Measurements from ENCODE around the gene FAM120AOS.

DNA sequence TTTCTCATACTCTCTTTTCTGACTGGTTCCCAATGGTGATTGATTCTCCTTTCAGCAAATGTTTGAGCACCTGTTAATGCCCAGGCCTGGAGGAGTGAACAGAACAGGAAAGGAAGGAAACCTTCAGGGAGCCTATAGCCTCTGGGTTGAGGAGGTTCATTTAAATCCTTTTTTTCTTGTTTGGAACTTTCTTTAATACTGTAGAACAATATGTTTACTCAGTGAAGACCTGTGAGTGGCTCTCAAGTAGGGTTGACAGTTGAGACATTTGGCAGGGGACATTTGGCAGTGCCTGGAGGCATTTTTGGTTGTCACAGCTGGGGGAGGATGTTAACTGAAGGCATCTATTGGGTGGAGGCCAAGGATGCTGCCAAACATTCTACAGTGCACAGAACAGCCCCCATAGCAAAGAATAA lies 6.1 kb upstream of the FAM120AOS start:
- TF ChIP-seq, protein P1, sequence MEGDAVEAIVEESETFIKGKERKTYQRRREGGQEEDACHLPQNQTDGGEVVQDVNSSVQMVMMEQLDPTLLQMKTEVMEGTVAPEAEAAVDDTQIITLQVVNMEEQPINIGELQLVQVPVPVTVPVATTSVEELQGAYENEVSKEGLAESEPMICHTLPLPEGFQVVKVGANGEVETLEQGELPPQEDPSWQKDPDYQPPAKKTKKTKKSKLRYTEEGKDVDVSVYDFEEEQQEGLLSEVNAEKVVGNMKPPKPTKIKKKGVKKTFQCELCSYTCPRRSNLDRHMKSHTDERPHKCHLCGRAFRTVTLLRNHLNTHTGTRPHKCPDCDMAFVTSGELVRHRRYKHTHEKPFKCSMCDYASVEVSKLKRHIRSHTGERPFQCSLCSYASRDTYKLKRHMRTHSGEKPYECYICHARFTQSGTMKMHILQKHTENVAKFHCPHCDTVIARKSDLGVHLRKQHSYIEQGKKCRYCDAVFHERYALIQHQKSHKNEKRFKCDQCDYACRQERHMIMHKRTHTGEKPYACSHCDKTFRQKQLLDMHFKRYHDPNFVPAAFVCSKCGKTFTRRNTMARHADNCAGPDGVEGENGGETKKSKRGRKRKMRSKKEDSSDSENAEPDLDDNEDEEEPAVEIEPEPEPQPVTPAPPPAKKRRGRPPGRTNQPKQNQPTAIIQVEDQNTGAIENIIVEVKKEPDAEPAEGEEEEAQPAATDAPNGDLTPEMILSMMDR (IDR thresholded peaks at IDR 0.05) = no peak
- no peak for TF ChIP-seq POLR2A (IDR thresholded peaks at IDR 0.05)
- TF ChIP-seq EP300 (IDR thresholded peaks at IDR 0.05) = no peak
